AG10803 (cell line): Measurements from ENCODE around the gene CDH24.
A peak's percentile ranks its signal among the peaks of the same experiment; 100 is the strongest.

Experiments used
- DNase-seq: peaks from one replicate; pipeline ENCODE4 v3.0.0; 2010; ENCODE audit warnings: low read depth
- H3K4me3 ChIP-seq: 2 replicates; pipeline ENCODE4 v1.5.1; 2011; ENCODE audit warnings: mild to moderate bottlenecking, low read length, control low read depth
- CTCF ChIP-seq: conservative IDR thresholded peaks from 2 replicates; pipeline ENCODE4 v1.5.1; 2011; ENCODE audit warnings: mild to moderate bottlenecking, low read length, control low read depth, inconsistent platforms

CDH24 gene

GRCh38 chr14:23060536-23061260 is 3.4 kb upstream of the CDH24 start:
- no peak overlapping the region for H3K4me3 ChIP-seq
- no peak for DNase-seq
- no peak for TF ChIP-seq CTCF

GRCh38 chr14:23058654-23059504 is 1.6 kb upstream of the CDH24 start:
- TF ChIP-seq CTCF, result no peak
- no peak for DNase-seq

GRCh38 chr14:23057757-23058653 is 685 bp upstream of the CDH24 start:
- TF ChIP-seq CTCF, result peak; percentile 87
- H3K4me3 ChIP-seq, result peak overlapping the region; percentile 62
- DNase-seq, result peak; percentile 70

More at GRCh38 chr14:23058654-23059504, 1.6 kb upstream of the CDH24 start:
- no peak overlapping the region for H3K4me3 ChIP-seq

- TF ChIP-seq CTCF, result peak; percentile 77
- peak overlapping the region; percentile 62 for H3K4me3 ChIP-seq
- peak; percentile 63 for DNase-seq
Measured at GRCh38 chr14:23056145-23056955, 970 bp downstream of the CDH24 start.

- peak; percentile 47 for DNase-seq
- H3K4me3 ChIP-seq, result no peak overlapping the region
- TF ChIP-seq CTCF, result no peak
Measured at GRCh38 chr14:23055621-23056144, 1.6 kb downstream of the CDH24 start.

GRCh38 chr14:23055147-23055550 is 2.2 kb downstream of the CDH24 start:
- TF ChIP-seq CTCF, result no peak
- no peak for DNase-seq
- no peak overlapping the region for H3K4me3 ChIP-seq
